ENCODE data around the gene PHKG2. TPM values are rescaled to one million over a fixed set of nuclear protein-coding genes. Genes with fewer than 3 reads are reported as not detected.
A peak's percentile ranks its signal among the peaks of the same experiment; 100 is the strongest.

PHKG2 gene
- total RNA-seq, 1 experiment from 2014 or later = 35.3 TPM

DNA sequence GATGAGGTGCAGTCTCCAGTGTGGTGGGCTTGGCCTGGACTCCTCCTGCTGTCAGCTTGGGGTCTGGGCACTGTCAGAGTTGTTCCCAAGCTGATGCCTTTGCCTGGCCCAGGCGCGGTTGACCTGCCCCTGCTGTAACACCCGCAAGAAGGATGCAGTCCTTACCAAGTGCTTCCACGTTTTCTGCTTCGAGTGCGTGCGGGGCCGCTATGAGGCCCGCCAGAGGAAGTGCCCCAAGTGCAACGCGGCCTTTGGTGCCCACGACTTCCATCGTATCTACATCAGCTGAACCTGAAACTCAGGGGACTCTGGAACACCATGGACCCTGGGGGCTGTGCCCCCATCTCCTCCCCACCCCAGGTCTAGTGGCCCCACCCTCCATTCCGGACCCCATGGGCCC, 25.6 kb downstream of the PHKG2 start:
- Histone ChIP-seq H3K27ac (ENCODE audit: low read depth, low read length, poor library complexity, severe bottlenecking) (no peak overlapping the region), H3K36me3 (ENCODE audit: insufficient read depth, low read length, poor library complexity, severe bottlenecking) (peaks cover 50% of the 10 kb centered on the region), H3K4me1 (ENCODE audit: insufficient read depth, low read length, poor library complexity, severe bottlenecking) (peaks cover 4% of the 10 kb centered on the region), H3K27me3 (replicated peaks; ENCODE audit: insufficient read depth, low read depth, low read length, poor library complexity) (no peaks in the 10 kb centered on the region), H3K4me3 (ENCODE audit: low read depth, low read length, poor library complexity, severe bottlenecking) (no peak overlapping the region), H3K9me3 (ENCODE audit: low read depth, low read length, poor library complexity, severe bottlenecking) (no peaks in the 10 kb centered on the region)
- no peak for DNase-seq (ENCODE audit: low spot score)
- intact Hi-C loops (cut with micrococcal nuclease; ENCODE audit: unreplicated experiment) = no loop called here
- CTCF ChIA-PET = no interaction called here
- POLR2A ChIA-PET (ENCODE audit: low non-redundant PET) = interaction anchor here (0.6 kb wide), 1 partner anchor 934 kb away, joined by 8 read pairs; no protein-coding TSS in a partner anchor
- BruUV-seq (replicated peaks) = no TSS peak
- TF ChIP-seq, protein P1, sequence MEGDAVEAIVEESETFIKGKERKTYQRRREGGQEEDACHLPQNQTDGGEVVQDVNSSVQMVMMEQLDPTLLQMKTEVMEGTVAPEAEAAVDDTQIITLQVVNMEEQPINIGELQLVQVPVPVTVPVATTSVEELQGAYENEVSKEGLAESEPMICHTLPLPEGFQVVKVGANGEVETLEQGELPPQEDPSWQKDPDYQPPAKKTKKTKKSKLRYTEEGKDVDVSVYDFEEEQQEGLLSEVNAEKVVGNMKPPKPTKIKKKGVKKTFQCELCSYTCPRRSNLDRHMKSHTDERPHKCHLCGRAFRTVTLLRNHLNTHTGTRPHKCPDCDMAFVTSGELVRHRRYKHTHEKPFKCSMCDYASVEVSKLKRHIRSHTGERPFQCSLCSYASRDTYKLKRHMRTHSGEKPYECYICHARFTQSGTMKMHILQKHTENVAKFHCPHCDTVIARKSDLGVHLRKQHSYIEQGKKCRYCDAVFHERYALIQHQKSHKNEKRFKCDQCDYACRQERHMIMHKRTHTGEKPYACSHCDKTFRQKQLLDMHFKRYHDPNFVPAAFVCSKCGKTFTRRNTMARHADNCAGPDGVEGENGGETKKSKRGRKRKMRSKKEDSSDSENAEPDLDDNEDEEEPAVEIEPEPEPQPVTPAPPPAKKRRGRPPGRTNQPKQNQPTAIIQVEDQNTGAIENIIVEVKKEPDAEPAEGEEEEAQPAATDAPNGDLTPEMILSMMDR (conservative IDR thresholded peaks at IDR 0.05; ENCODE audit: low read depth, low read length) = no peak
- TF ChIP-seq EZH2 (IDR thresholded peaks at IDR 0.05; ENCODE audit: borderline replicate concordance, low read depth, low read length, poor library complexity, severe bottlenecking) = no peak

DNA sequence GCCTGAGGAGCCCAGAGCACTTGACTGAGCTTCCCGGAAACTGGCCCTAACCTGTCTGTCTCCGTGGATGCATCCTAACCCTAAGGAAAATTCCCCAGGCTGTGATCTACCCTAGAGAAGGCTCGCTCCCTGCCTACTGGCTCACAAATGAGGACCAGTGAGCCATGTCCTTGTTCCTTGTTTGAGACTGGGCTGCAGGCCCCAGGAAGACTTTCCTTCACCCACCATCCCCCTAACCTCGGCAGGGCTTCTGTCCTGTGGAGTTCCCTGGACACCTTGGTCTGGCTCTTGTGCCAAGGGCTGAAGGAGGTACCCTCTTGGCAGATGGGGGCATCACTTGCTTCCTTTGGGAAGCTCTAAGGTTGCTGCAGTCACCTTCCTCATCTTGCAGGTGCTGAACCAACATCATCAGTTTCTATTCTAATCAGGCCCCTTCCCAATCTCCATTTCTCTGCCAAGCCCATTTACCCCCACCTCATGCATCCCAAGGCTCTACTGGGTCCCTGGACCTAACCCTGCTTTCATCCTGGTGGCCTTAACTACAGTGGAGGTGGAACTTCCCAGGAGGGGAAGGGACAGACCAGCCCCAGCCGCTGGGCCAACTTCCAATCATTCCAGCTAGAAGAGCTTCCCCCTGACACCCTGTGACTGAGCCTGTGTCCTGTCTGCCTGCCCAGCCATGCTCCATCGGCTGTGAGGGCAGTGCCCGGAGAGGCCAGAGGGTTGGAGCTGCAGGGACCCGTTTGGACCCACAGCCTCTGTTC, 26.3 kb downstream of the PHKG2 start:
- DNase-seq (ENCODE audit: low spot score) = no peak
- ChIA-PET CTCF (no interaction called here), POLR2A (ENCODE audit: low non-redundant PET) (interaction anchor here (0.6 kb wide), 1 partner anchor 935 kb away, joined by 8 read pairs; no protein-coding TSS in a partner anchor)
- intact Hi-C loops (cut with micrococcal nuclease; ENCODE audit: unreplicated experiment) = loop anchor here (5.0 kb wide), 1 partner anchor 148 kb away; the partner anchor contains the start of gene FBXL19
- Histone ChIP-seq H3K27me3 (replicated peaks; ENCODE audit: insufficient read depth, low read depth, low read length, poor library complexity) (no peaks in the 10 kb centered on the region), H3K36me3 (ENCODE audit: insufficient read depth, low read length, poor library complexity, severe bottlenecking) (peaks cover 43% of the 10 kb centered on the region), H3K4me1 (ENCODE audit: insufficient read depth, low read length, poor library complexity, severe bottlenecking) (peaks cover 4% of the 10 kb centered on the region), H3K9me3 (ENCODE audit: low read depth, low read length, poor library complexity, severe bottlenecking) (no peaks in the 10 kb centered on the region), H3K4me3 (ENCODE audit: low read depth, low read length, poor library complexity, severe bottlenecking) (peak overlapping the region; percentile 72), H3K27ac (ENCODE audit: low read depth, low read length, poor library complexity, severe bottlenecking) (peak overlapping the region; percentile 90)
- no TSS peak for BruUV-seq (replicated peaks)
- TF ChIP-seq EZH2 (IDR thresholded peaks at IDR 0.05; ENCODE audit: borderline replicate concordance, low read depth, low read length, poor library complexity, severe bottlenecking) = no peak
- TF ChIP-seq, protein P1 (conservative IDR thresholded peaks at IDR 0.05; ENCODE audit: low read depth, low read length) = no peak

DNA sequence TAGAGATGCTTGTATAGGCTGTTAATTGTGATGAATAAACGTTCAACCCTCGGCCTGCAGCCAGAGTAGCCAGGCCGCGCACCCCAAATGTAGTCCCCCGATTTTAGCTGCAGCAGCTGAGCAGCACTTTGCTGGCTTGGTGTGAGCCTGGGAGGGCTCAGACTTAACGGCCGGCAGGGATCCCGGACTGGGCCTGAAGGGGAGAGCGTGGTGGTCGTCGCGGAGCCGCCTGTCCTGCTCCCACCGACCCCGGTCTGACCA, 26.8 kb downstream of the PHKG2 start:
- POLR2A ChIA-PET (ENCODE audit: low non-redundant PET) = interaction anchor here (0.7 kb wide), 1 partner anchor 18 kb away, joined by 3 read pairs; no protein-coding TSS in a partner anchor
- no peak for TF ChIP-seq EZH2 (IDR thresholded peaks at IDR 0.05; ENCODE audit: borderline replicate concordance, low read depth, low read length, poor library complexity, severe bottlenecking)
- TF ChIP-seq, protein P1 (conservative IDR thresholded peaks at IDR 0.05; ENCODE audit: low read depth, low read length) = no peak
- no peak for DNase-seq (ENCODE audit: low spot score)
- CTCF ChIA-PET = no interaction called here
- Histone ChIP-seq H3K36me3 (ENCODE audit: insufficient read depth, low read length, poor library complexity, severe bottlenecking) (peaks cover 39% of the 10 kb centered on the region), H3K27ac (ENCODE audit: low read depth, low read length, poor library complexity, severe bottlenecking) (peak overlapping the region; percentile 90), H3K9me3 (ENCODE audit: low read depth, low read length, poor library complexity, severe bottlenecking) (no peaks in the 10 kb centered on the region), H3K27me3 (replicated peaks; ENCODE audit: insufficient read depth, low read depth, low read length, poor library complexity) (no peaks in the 10 kb centered on the region), H3K4me1 (ENCODE audit: insufficient read depth, low read length, poor library complexity, severe bottlenecking) (peaks cover 4% of the 10 kb centered on the region), H3K4me3 (ENCODE audit: low read depth, low read length, poor library complexity, severe bottlenecking) (peak overlapping the region; percentile 72)
- intact Hi-C loops (cut with micrococcal nuclease; ENCODE audit: unreplicated experiment) = loop anchor here (5.0 kb wide), 1 partner anchor 147 kb away; the partner anchor contains the start of gene FBXL19
- BruUV-seq (replicated peaks) = no TSS peak
